Neural progenitor cell (in vitro differentiated cells): Measurements from ENCODE around the gene TNRC6C.

Experiments used
- EZH2 ChIP-seq: fragments of 200-600 bp; sonication (generic); IDR thresholded peaks from 2 replicates; pipeline ENCODE4 v1.6.1; 2017; ENCODE audit warnings: antibody characterized with exemption, mild to moderate bottlenecking, moderate library complexity
- TF ChIP-seq, protein P1 (sequence below): fragments of 200-600 bp; sonication (generic); IDR thresholded peaks from 2 replicates; pipeline ENCODE4 v1.5.1; 2017; ENCODE audit warnings: antibody characterized with exemption, mild to moderate bottlenecking

DNA sequence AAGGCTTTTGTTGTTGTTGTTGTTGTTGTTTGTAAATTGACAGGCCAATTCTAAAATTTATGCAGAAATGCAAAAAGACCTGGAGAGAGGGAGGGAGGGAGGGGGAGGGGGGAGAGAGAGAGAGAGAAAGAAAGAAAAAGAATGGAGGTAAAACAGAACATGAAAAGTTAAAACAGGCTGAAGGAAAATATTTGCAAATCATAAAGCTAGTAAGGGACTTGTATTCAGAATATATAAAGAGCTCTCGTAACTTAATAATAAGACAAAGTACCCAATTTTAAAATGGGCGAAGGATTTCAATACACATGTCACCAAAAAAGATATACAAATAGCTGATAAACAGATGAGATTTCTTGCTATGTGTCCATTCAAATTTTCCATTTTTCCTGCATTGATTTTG lies 15.4 kb downstream of the TNRC6C start:
- TF ChIP-seq, protein P1, sequence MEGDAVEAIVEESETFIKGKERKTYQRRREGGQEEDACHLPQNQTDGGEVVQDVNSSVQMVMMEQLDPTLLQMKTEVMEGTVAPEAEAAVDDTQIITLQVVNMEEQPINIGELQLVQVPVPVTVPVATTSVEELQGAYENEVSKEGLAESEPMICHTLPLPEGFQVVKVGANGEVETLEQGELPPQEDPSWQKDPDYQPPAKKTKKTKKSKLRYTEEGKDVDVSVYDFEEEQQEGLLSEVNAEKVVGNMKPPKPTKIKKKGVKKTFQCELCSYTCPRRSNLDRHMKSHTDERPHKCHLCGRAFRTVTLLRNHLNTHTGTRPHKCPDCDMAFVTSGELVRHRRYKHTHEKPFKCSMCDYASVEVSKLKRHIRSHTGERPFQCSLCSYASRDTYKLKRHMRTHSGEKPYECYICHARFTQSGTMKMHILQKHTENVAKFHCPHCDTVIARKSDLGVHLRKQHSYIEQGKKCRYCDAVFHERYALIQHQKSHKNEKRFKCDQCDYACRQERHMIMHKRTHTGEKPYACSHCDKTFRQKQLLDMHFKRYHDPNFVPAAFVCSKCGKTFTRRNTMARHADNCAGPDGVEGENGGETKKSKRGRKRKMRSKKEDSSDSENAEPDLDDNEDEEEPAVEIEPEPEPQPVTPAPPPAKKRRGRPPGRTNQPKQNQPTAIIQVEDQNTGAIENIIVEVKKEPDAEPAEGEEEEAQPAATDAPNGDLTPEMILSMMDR, result no peak
- TF ChIP-seq EZH2, result no peak
